Measurements from ENCODE around the gene TSPAN12.

The TSPAN12 gene

DNA sequence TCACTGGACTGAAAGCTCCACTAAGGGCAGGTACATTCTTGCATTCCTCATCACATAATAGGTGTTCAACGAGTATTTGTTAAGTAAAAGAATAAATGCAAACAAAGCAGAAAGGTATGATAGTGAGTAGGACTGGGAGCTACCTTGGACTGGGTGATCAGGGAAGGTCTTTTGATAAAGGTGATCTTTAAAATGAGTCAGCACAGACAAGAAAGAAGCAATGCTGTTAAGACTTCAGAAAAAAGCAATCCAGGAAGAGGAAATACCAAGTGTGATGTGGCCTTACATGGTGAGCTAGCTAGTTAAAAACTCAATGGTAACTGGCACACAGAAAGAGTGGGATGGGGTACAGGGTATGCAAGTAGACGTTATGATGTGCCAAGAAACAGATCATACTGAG is 40.1 kb downstream of the TSPAN12 start:
- no peak for TF ChIP-seq FOXP2 (optimal IDR thresholded peaks at IDR 0.05; ENCODE audit: borderline replicate concordance, extremely low read depth, extremely low read length, insufficient read depth)

GRCh38 chr7:120814253-120814939 is 43.5 kb downstream of the TSPAN12 start:
- TF ChIP-seq SIN3A (IDR thresholded peaks at IDR 0.05; ENCODE audit: borderline replicate concordance, insufficient read depth, low read length) (no peak), TAF1 (IDR thresholded peaks at IDR 0.05; ENCODE audit: borderline replicate concordance, insufficient read depth, low read length) (no peak), FOXP2 (optimal IDR thresholded peaks at IDR 0.05; ENCODE audit: borderline replicate concordance, extremely low read depth, extremely low read length, insufficient read depth) (no peak), POLR2AphosphoS5 (IDR thresholded peaks at IDR 0.05; ENCODE audit: low read depth, low read length) (no peak)
- TF ChIP-seq, protein P1, sequence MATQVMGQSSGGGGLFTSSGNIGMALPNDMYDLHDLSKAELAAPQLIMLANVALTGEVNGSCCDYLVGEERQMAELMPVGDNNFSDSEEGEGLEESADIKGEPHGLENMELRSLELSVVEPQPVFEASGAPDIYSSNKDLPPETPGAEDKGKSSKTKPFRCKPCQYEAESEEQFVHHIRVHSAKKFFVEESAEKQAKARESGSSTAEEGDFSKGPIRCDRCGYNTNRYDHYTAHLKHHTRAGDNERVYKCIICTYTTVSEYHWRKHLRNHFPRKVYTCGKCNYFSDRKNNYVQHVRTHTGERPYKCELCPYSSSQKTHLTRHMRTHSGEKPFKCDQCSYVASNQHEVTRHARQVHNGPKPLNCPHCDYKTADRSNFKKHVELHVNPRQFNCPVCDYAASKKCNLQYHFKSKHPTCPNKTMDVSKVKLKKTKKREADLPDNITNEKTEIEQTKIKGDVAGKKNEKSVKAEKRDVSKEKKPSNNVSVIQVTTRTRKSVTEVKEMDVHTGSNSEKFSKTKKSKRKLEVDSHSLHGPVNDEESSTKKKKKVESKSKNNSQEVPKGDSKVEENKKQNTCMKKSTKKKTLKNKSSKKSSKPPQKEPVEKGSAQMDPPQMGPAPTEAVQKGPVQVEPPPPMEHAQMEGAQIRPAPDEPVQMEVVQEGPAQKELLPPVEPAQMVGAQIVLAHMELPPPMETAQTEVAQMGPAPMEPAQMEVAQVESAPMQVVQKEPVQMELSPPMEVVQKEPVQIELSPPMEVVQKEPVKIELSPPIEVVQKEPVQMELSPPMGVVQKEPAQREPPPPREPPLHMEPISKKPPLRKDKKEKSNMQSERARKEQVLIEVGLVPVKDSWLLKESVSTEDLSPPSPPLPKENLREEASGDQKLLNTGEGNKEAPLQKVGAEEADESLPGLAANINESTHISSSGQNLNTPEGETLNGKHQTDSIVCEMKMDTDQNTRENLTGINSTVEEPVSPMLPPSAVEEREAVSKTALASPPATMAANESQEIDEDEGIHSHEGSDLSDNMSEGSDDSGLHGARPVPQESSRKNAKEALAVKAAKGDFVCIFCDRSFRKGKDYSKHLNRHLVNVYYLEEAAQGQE (IDR thresholded peaks at IDR 0.05; ENCODE audit: insufficient read depth in 1 of 2, low read depth in 2 of 2, low read length in 2 of 2) = no peak

DNA sequence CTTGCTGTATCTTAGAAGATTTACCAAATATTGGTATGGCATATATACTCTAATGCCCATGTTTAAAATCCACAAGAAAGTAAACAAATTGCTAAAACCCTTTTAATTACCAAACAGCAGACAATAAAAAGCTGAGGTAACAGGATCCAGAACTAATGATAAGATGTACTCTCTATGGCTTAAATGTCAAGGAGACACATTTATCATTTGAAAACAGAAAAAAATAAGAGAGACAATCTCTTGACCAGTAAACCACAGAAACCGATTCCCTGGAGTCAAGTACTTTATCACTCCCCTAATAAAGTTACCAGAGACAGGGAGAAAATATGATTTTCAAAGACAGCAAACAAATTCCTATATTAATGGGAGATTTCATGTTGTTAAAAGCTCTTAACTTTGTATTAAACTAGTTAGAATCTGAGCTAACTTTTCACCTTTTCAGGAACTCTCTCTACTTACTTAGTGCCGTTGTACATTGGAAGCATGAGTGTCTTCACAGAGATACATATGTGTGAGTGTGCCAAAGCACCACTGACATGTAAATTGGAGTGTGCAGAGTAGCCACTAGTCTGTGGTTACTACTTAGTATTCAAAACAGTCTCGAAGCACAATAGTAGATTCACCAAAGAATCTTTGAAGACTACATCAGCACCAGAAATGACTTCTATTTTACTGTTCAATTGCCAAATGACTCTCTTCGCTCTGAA is 44.2 kb downstream of the TSPAN12 start:
- no peak for TF ChIP-seq POLR2AphosphoS5 (IDR thresholded peaks at IDR 0.05; ENCODE audit: low read depth, low read length)
- TF ChIP-seq, protein P1 (IDR thresholded peaks at IDR 0.05; ENCODE audit: insufficient read depth in 1 of 2, low read depth in 2 of 2, low read length in 2 of 2) = no peak
- no peak for TF ChIP-seq TAF1 (IDR thresholded peaks at IDR 0.05; ENCODE audit: borderline replicate concordance, insufficient read depth, low read length)
- no peak for TF ChIP-seq SIN3A (IDR thresholded peaks at IDR 0.05; ENCODE audit: borderline replicate concordance, insufficient read depth, low read length)
- no peak for TF ChIP-seq FOXP2 (optimal IDR thresholded peaks at IDR 0.05; ENCODE audit: borderline replicate concordance, extremely low read depth, extremely low read length, insufficient read depth)

DNA sequence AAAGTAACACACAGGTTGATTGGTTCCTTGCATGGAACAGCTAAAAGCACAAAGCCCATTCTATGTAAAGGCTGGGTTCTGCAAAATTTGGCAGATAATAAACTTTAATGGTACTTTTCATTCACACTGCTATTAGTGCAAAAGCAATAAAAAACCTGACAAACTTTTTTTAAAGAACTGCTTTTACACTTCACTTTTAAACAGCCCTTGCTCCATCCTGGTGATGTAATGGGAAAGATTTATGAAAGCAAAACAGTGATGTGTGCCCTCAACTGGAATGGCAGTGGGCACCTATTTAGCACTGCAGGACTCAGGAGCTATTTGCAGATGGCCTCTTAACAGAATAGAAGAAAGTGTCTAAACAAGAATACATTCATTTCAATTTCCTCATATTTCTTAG is 44.9 kb downstream of the TSPAN12 start:
- TF ChIP-seq, protein P1 (IDR thresholded peaks at IDR 0.05; ENCODE audit: insufficient read depth in 1 of 2, low read depth in 2 of 2, low read length in 2 of 2) = no peak

GRCh38 chr7:120809260-120809659 is 48.7 kb downstream of the TSPAN12 start:
- TF ChIP-seq FOXP2 (optimal IDR thresholded peaks at IDR 0.05; ENCODE audit: borderline replicate concordance, extremely low read depth, extremely low read length, insufficient read depth) = no peak
- no peak for TF ChIP-seq TAF1 (IDR thresholded peaks at IDR 0.05; ENCODE audit: borderline replicate concordance, insufficient read depth, low read length)
- no peak for TF ChIP-seq SIN3A (IDR thresholded peaks at IDR 0.05; ENCODE audit: borderline replicate concordance, insufficient read depth, low read length)
- no peak for TF ChIP-seq POLR2AphosphoS5 (IDR thresholded peaks at IDR 0.05; ENCODE audit: low read depth, low read length)
- TF ChIP-seq, protein P1 (IDR thresholded peaks at IDR 0.05; ENCODE audit: insufficient read depth in 1 of 2, low read depth in 2 of 2, low read length in 2 of 2) = no peak

Measured in PFSK-1 (cell line).